Omental fat pad (tissue), 4 donors: ENCODE data around the gene DDX10. TPM values are rescaled to one million over a fixed set of nuclear protein-coding genes. Genes with fewer than 3 reads are reported as not detected.
A peak's percentile ranks its signal among the peaks of the same experiment; 100 is the strongest.
"Not testable (repeated sequence)": the region's sequence is repeated elsewhere in the genome, so short reads cannot be mapped to it uniquely, and the experiment has no call there.

Experiments used
- ATAC-seq: fragments of 150-250 bp; one replicate; pipeline ENCODE4 v1.9.1; 2016; ENCODE audit warnings: mild to moderate bottlenecking, moderate library complexity; ENCODE audit not compliant: low FRiP score
- DNase-seq: peaks from one replicate; pipeline ENCODE4 v3.0.0-alpha.2; 2019; ENCODE audit warnings: low spot score
- CTCF ChIP-seq, 3 donors: fragments of 450-650 bp; IDR thresholded peaks; one replicate each; pipeline ENCODE4 v1.5.1; 2016 to 2017; ENCODE audit warnings: antibody characterized with exemption in 3 of 3, mild to moderate bottlenecking in 3 of 3, moderate library complexity in 2 of 3
- total RNA-seq, 4 donors: library from RNA; depleted of rRNA; stranded (reverse); fragments of >200 nt; gene quantifications; one replicate each; pipeline ENCODE4 v1.1.0, GENCODE V29; 2016

DDX10 gene
- total RNA-seq, 4 donors from 2014 or later = 20.2 to 60.6 (median 26.5) TPM

DNA sequence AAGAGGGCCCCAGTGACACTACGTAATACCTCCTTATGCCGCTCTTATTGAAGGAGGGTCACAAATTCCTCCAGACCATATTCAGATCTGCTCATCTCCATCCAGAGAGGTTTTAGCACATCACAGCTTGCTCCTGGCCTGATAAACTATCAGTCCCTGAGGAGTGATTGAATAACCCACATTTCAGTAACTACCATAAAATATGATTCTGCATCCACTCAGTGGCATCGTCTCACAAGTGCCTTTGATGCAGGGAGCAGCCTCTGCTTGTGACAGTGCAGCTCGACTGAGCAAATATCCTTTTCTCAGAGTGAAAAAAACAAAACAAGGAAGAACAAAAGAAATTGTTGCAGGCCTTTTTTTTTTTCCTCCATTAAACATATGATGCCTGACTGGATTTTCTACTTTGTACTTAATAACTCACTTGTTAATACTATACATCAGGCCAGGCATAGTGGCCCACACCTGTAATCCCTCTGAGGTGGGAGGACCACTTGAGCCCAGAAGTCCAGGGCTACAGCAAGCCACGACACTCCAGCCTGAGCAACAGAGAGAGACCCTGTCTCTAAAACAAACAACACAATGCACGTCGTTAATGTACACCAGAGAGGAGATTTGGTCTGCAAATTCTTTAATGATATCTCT is 64.5 kb downstream of the DDX10 start:
- no peak for ATAC-seq
- DNase-seq = no peak
- no peak for TF ChIP-seq CTCF (IDR thresholded peaks at IDR 0.05)

GRCh38 chr11:108732395-108732794 is 67.5 kb downstream of the DDX10 start:
- DNase-seq = no peak
- ATAC-seq = no peak
- no peak for TF ChIP-seq CTCF (IDR thresholded peaks at IDR 0.05)

GRCh38 chr11:108733479-108734116 is 68.7 kb downstream of the DDX10 start:
- DNase-seq (no peak), ATAC-seq (peak; percentile 37)
- TF ChIP-seq CTCF (IDR thresholded peaks at IDR 0.05) = no peak

- no peak for DNase-seq
- ATAC-seq = no peak
- TF ChIP-seq CTCF (IDR thresholded peaks at IDR 0.05) = no peak
Measured at GRCh38 chr11:108734283-108734682, 69.4 kb downstream of the DDX10 start.

DNA sequence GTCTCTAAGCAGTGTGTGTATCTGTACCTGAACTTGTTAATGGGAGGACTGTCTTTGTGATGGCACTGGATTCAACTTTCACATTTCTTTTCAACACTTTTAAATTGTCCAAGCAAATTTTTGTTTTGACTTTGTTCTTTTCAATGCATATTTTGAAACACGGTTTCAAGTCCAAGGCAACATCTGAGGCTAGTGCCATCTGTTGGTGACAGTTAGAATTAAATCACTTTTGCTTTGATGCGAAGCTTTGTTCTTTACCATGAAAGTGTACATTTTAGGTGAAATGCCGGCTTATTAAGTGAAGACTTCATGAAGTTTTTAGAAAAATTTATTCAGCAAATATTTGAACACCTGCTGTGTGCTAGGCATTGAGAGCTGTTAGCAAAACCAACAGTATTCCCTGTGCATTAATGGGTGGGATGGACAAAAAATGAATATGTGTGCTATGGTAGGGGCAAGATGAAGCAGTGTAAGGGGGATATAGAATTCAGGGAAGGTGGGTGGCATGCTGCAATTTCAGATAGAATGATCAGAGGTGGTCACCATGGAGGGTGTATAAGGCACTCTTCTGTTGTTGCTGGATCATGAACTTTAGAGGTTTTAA is 70.2 kb downstream of the DDX10 start:
- no peak for DNase-seq
- no peak for ATAC-seq
- TF ChIP-seq CTCF (IDR thresholded peaks at IDR 0.05) = no peak

- DNase-seq, ATAC-seq: not testable (repeated sequence)
Measured at GRCh38 chr11:108740132-108740531, 75.3 kb downstream of the DDX10 start.

GRCh38 chr11:108743851-108744250 is 79.0 kb downstream of the DDX10 start:
- no peak for TF ChIP-seq CTCF (IDR thresholded peaks at IDR 0.05)
- DNase-seq (no peak), ATAC-seq (no peak)
